CD4-positive, alpha-beta T cell treated with Interleukin-17A for 4 hours (primary cell): ENCODE results near the gene PIGW.

ENCODE experiments used
- DNase-seq: peaks from one replicate; pipeline ENCODE4 v3.0.0-alpha.2; 2020; ENCODE audit warnings: mixed read lengths

The PIGW gene

DNA sequence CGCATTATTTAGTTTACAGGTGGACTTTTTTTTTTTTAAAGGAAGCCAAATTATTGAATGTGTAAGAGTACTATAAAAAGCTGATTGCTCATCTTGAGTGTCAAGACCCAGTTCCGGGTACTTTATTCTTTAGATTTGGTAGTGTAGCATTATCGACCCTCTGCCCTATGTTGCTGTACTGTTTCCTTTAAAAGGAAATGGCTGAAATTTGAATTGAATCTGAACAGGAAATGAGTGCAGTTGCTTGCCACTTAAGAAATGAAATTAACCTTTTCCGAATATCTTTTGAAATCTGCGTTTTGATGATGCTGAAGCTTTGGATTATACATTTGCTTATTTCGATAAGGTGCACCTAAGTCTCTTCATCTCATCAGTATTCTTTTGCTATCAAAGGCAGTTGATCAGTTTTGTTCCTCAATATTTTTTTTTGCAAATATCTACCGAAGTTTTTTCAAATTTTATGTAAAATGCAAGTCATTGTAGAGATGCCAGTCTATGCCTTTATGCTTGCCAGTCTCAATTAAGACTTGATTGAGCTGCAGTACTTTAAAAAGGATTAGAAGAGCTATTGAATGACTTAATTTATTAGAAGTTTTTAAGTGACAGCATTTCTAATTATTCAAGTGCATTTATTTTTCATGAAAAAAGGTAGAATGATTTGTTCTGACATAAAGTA, 11.8 kb downstream of the PIGW start:
- no peak for DNase-seq

DNA sequence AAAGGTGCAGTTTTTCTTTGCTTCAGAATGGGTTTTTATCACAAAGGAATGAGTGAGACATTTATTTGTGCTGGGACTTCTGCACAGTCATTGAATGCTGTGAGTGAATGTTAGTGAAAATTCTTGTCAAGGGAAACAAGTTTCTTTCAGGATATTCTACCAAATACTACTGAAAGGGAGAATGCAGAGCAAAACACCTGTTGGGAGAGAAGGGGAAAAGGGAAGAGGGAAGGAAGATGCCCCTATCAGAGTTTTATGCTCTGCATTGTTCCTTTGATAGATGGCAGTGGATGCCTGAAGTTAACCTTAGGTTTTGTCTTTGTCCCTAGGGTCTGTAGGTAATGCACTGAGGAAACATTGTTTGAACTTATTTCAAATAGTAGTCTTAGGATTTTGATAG, 13.0 kb downstream of the PIGW start:
- no peak for DNase-seq

DNA sequence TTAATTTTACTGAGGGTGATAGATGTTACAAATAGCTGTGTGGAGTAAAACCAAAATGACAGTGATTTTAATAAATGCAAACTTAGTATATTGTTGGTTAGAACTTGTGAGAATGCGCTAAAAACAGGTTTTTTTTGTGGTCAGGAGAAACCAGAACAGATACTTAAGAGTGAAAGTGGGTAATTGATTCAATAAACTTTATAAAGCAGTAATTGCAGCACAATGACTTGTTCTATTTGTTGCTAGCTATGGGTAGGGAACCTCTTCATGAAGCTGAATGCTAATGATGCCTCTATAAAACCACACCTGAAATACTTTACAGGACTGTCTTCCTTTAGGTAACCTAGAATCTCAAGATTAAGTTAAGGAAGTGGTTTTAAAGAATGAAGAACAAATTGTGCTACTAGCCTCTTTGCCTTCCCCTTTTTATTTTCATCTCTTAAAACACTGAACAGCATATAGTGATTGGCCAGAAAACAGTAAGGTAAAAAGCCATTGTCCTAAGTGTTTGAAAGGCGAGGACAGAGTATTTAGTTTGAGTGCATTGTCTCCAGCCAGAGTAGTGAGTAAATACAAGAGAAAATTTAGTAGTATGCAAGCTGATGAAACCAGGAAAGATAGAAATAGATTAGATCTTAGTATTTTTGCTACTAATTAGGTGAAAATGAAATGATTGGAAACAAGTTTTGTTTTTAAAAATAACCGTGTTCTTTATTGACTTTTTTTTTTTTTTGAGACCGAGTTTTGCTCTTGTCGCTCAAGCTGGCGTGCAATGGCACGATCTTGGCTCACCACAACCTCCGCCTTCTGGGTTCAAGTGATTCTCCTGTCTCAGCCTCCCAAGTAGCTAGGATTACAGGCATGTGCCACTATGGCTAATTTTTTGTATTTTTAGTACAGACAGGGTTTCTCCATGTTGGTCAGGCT, 16.0 kb downstream of the PIGW start:
- DNase-seq: no peak

DNA sequence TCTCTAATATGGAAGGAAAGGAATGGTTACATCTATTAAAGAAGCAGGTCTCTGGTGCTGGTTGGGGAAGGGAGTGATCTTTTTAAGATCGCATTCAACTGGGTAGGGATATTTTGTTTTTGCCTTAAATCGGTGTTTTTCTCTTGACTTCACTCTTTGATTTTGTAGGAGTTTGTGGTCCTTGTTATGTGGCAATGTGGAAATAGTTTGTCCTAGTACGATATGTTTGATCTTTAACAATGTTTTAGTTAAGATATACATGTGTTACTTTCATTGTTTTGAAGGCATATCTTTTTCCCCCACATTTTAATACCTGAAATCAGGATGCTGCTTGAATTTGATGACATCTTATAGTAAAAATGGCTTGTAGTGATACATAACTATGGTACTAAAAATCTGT, 18.7 kb downstream of the PIGW start:
- no peak for DNase-seq

DNA sequence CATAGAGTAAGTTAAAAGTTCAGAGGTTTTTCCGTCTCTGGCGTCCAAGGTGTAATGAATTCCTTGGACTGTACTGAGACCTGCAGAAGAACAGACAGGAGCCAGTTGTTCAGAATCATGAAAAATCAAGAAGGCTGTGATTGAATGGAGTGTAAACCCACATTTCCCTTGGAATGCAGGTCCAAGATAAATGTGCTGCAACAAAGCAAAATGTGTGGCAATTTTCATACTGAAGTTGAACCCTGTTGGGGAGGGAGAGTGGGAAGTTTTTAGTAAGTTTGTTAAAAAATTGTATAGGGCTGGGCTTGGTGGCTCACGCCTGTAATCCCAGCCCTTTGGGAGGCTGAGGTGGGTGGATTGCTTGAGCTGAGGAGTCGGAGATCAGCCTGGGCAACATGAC, 31.3 kb downstream of the PIGW start:
- DNase-seq: no peak

DNA sequence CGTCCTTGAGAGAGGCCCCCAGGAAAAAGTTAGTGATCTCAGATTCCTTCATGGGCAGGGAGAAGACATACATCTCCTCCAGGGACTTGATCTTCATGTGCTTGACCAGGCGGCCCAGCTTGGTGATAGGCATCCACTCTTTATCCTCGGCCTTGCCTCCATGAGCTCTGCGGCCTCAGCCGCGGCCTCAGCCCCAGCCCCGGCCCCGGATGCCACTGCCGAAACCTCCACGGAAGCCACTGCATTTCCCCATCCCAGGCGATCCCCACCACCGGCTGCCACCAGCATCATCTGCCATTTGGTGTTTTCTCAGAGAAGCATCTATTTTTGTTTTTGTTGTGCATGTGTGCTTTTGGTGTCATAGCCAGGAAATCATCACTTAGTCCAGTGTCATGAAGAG, 40.2 kb downstream of the PIGW start:
- no peak for DNase-seq

DNA sequence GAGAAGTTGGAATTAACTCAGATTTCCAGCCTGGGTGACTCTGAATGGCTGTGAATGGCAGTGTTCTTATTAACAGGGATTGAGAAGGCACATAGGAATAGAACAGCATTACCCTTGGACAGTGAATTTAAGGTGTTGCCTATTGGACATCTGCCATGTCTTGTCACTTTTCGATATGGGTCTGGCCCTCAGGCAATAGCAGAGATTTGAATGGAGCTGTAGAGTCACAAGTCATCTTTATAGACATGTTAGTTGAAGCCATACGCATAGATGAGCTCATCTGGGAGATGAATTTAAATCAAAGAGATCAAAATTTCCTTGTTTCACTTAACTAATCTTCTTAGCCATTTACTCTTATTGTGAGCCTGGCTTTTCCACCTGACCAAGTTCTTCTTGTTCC, 42.0 kb downstream of the PIGW start:
- no peak for DNase-seq

DNA sequence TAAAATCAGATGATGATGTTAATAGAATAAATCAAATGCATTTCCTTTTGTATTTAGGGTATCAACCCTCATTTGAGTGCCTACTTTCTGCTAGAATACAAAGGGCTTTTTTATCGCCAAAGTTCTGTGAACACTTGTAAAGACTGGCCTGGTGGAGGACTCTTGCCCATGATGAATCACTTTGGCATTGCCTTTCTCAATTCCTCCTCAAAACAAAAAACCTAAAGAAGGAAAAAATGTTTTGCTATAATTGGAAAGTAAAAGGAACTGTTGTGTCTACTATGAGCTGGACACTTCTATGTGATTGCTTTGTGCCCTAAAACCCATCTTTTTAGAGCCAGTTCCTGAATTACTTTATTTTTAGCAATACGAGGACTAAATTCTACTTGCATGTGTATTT, 43.9 kb downstream of the PIGW start:
- DNase-seq: no peak

DNA sequence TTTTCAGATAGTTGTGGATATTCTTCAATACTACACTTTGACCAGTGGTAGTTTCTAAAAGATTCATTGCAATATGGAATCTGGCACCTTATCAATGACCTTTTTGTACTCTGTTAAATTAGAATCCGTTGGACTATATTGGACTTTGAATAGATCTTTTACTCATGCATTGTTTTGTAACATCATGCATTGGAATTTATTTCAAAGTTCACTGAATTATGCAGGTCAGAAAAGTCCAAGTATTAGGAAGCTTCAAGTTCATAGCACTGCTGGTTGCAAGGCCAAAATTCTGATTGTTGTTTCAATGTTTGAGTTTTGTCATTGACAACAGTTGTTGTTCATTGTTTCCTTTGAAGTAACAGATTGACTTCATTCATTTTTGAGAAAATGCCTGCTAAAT, 49.0 kb downstream of the PIGW start:
- no peak for DNase-seq

DNA sequence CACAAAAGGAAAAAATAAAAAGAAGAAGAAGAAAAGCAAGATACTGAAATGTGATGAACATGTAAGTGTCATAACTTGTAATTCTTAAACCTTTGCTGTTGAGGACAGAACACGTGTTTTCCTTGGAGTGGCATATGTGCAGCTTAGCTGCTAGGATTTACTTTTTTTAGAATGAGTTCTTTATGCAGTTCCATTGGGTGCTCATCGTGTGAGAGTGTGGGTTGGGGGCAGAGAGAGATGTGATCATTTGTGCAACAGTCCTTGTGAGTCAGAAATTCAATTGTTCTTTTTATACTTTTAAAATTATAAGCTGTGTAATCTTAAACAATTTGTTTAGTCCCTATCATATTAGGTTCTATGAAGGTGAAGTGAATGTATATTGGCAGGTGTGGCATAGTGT, 51.4 kb downstream of the PIGW start:
- no peak for DNase-seq
